Body of pancreas (tissue), 4 donors: ENCODE data around the gene BABAM2.

ENCODE experiments used
- POLR2A ChIP-seq, 3 donors: fragments of 450-650 bp; IDR thresholded peaks; one replicate each; pipeline ENCODE4 v1.6.1; 2016; ENCODE audit warnings: antibody characterized with exemption in 3 of 3, mild to moderate bottlenecking in 2 of 3
- TF ChIP-seq, protein P1 (sequence below), 7 experiments: fragments of 450-650 bp in 4 of 7; fragments of 200-600 bp in 3 of 7; sonication (generic) in 3 of 7; IDR thresholded peaks; one replicate each; pipeline ENCODE4 v1.5.1; 2016 to 2019; ENCODE audit warnings: antibody characterized with exemption in 7 of 7

DNA sequence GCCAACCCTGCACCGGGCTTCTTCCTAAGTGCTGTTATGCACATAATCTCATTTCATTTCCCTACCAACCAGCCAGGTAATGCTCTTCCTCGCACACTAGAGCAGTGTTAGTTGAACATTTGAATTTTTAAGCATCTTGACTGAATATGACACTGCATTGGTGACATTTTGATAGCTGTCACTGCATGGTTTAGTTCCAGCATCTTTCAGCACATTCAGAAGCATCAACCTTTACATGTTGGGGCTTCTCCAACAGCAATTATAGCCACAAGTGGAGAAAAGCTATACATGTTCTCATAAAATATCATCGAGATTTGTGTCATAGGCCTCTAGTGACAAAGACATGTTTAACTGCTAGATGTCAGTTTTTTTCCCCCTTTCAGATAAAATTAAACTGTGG lies 272.0 kb downstream of the BABAM2 start:
- TF ChIP-seq, protein P1, sequence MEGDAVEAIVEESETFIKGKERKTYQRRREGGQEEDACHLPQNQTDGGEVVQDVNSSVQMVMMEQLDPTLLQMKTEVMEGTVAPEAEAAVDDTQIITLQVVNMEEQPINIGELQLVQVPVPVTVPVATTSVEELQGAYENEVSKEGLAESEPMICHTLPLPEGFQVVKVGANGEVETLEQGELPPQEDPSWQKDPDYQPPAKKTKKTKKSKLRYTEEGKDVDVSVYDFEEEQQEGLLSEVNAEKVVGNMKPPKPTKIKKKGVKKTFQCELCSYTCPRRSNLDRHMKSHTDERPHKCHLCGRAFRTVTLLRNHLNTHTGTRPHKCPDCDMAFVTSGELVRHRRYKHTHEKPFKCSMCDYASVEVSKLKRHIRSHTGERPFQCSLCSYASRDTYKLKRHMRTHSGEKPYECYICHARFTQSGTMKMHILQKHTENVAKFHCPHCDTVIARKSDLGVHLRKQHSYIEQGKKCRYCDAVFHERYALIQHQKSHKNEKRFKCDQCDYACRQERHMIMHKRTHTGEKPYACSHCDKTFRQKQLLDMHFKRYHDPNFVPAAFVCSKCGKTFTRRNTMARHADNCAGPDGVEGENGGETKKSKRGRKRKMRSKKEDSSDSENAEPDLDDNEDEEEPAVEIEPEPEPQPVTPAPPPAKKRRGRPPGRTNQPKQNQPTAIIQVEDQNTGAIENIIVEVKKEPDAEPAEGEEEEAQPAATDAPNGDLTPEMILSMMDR (IDR thresholded peaks at IDR 0.05) = no peak
- no peak for TF ChIP-seq POLR2A (IDR thresholded peaks at IDR 0.05)
